Endometrial microvascular endothelial cells (primary cell): ENCODE measurements around the gene CSTB. TPM values are rescaled to one million over a fixed set of nuclear protein-coding genes. Genes with fewer than 3 reads are reported as not detected.

Experiments
- in situ Hi-C: cut with HindIII; loops from 2 replicates; pipeline ENCODE4 v1.10.0; 2017; ENCODE audit warnings: low sequenced_read_pairs, low pct_unique_long_range_greater_than_20kb; ENCODE audit errors: inconsistent ontology term
- total RNA-seq: library from RNA; depleted of rRNA; stranded (reverse); fragments of >200 nt; gene quantifications from one replicate; pipeline ENCODE4 v1.2.3, GENCODE V29; 2015; ENCODE audit errors: inconsistent ontology term

Gene CSTB
- total RNA-seq, 1 donor from 2014 or later, result 19.1 TPM

GRCh38 chr21:43757601-43758000 is 18.5 kb downstream of the CSTB start:
- in situ Hi-C loops, result no loop called here

- in situ Hi-C loops, result no loop called here
These were observed 20.1 kb downstream of the CSTB start for GRCh38 chr21:43755820-43756594.

DNA sequence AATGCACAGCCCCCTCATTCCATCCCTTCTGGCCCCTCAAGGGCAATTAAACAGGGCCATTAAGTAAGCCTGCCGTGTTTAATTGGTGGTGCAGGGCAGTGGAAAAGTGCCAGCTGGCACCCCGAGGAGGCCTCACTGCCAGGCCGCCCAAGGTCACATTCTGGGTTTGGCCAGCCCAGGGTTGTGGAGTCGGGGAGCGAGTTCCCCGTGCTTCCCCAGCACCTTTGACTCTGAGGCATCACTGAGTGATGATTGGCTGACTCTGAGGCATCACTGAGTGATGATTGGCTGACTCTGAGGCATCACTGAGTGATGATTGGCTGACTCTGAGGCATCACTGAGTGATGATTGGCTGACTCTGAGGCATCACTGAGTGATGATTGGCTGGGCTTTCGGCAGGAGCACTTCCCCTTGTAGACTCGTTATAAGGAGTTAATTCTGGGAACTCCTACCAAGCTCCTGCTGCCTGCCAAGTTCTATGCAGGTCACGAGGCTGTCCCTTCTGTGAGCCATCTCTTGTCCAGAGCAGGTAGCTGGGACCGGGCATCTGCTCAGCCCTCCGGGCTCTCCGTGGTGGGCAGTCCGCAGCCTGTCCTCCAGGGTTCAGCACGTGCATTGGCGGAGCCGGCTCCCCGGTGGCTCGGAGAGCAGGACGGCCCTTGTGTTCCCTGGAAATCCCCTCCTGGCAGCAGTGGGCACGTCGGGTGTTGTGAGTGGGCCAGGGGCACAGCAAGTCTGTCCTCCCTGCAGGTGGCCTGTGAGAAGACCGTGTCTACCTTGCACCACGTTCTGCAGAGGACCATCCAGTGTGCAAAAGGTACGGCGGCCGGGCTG is 20.9 kb downstream of the CSTB start:
- in situ Hi-C loops, result no loop called here

- in situ Hi-C loops, result no loop called here
These were observed 22.7 kb downstream of the CSTB start for GRCh38 chr21:43753439-43753799.

DNA sequence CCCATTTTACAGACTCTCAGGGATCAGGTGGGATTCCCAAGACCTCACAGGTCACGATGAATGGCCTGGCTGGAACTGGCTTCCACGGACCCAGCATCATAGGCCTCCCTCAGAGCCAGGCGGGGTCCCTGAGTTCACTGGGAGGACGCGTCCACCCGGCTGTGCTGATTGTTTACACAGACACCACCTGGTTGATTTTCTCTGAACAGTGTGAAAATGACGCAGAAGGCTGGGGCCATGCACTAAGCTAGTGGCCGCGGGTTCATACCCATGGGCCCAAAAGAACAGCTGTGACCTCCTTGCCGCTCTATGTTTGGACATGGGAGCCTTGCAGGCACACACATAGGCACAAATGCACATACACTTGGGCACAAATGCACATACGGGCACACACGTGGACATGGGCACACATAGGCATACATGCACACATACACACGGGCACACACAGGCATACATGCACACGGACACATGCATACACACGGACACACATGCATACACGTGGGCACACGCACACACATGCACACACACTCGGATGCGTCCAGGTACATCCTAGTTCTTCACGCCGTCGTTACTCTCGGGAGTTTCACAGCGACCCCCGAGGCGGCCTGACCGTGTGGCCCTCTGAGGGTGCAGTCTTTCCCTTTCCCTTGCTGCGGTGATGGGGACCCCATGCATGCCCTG is 23.2 kb downstream of the CSTB start:
- in situ Hi-C loops, result no loop called here

DNA sequence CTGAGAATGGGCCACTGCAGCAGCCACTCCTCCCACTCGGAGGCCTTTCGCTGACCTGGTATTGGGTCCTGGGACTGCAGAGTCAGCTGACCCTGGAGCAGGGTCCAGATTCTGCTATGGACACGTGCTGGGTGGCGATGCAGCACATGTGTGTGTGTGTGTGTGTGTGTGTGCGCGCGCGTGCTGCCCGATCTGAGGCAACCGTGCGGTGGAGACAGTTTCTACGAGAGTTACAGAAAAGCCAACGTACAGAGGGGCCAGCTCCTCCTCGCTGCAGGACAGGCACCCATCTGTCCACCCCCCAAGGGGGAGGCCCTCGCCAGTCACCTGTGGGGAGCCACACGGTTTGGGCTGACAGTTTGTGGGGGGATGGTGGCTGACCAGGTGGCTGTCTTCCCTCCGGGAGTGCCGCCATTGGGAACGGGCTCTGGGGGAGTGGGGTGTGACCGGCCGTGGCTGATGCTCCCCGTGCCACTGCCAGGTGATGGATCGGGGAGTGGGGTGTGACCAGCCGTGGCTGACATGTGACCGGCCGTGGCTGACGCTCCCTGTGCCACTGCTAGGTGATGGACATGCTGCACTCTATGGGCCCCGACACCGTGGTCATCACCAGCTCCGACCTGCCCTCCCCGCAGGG is 24.0 kb downstream of the CSTB start:
- in situ Hi-C loops, result no loop called here

- in situ Hi-C loops, result no loop called here
These were observed 25.6 kb downstream of the CSTB start for GRCh38 chr21:43750339-43751033.

GRCh38 chr21:43749651-43750262 is 26.4 kb downstream of the CSTB start:
- in situ Hi-C loops, result no loop called here

- in situ Hi-C loops, result no loop called here
These were observed 27.5 kb downstream of the CSTB start for GRCh38 chr21:43748622-43749021.

GRCh38 chr21:43745772-43746517 is 30.2 kb downstream of the CSTB start:
- in situ Hi-C loops, result no loop called here

DNA sequence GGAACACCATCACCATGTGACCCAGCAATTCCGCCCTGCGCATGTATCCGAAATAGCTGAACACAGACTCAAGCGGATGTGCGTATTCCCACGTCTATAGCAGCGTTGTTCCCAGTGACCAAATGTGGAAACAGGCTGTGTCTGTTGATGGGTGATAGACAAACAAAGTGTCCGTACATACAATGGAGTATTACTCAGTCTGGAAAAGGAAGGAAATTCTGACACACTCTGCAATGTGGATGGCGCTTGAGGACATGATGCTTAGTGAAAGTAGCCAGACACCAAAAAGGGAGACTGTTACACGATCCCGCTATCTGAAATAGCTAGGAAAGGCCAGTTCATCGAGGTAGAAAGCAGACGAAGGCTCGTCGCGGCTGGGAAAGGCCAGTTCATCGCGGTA is 31.4 kb downstream of the CSTB start:
- in situ Hi-C loops, result no loop called here

- in situ Hi-C loops, result no loop called here
These were observed 32.2 kb downstream of the CSTB start for GRCh38 chr21:43743947-43744346.

DNA sequence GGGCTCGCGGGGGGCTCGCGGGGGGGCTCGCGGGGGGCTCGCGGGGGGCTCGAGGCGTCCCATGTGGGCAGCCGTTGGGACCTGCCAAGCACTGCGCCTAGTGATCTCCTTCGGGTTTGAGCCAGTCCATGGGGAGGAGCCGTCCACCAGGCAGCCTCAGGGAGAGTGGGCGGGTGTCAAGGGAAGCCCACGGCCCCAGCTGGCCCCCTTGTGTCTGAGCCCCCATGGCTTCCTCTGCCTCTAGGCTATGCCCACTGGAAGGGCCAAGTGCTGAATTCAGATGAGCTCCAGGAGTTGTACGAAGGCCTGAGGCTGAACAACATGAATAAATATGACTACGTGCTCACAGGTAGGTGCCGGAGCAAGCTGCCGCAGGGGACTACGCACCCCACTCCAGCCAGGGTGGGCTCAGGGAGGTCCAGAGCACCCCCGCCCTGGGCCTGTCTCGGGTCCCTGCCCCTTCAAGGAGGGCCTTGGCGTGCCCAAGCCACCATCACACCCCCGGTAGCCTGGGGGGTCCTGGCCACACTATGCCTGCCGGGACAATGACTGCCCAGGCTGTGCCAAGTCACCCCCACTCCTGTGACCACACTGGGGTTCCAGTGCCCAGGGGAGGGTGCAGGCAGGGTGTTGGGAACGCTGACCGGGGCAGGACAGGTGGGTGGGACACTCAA is 34.5 kb downstream of the CSTB start:
- in situ Hi-C loops, result no loop called here

- in situ Hi-C loops, result no loop called here
These were observed 35.5 kb downstream of the CSTB start for GRCh38 chr21:43740497-43741156.

GRCh38 chr21:43739621-43740435 is 36.3 kb downstream of the CSTB start:
- in situ Hi-C loops, result no loop called here
